NCI-H1105 (cell line): ENCODE results near the gene SNCB.

Experiments used
- DNase-seq: peaks from one replicate; lab custom pipeline; 2025; lab: John Stamatoyannopoulos, UW

The SNCB gene

DNA sequence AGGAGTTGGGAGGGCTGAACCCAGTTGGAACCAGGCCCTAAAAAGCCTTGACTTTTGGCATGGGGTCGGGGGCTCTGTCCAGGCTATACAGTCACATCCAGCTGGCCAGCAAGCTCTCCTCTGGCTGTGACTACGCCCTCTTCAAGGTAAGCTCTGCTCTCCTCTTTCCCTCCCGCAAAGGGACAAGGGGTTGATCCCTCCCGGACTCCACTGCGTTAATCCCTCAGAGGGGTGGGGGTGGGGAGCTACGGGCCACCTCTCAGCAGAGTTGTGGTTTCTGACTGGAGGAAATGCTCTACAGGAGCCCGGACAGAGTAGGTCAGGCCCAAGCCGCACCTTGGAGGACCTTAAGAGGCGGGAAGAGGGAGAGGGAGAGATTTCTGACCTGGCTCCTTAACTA is 14.0 kb upstream of the SNCB start:
- DNase-seq, result no peak

GRCh38 chr5:176643491-176644219 is 13.3 kb upstream of the SNCB start:
- no peak for DNase-seq

GRCh38 chr5:176642675-176643490 is 12.5 kb upstream of the SNCB start:
- DNase-seq, result no peak

GRCh38 chr5:176640616-176641015 is 10.3 kb upstream of the SNCB start:
- DNase-seq, result no peak

- no peak for DNase-seq
Observed at GRCh38 chr5:176639981-176640380, 9.6 kb upstream of the SNCB start.

DNA sequence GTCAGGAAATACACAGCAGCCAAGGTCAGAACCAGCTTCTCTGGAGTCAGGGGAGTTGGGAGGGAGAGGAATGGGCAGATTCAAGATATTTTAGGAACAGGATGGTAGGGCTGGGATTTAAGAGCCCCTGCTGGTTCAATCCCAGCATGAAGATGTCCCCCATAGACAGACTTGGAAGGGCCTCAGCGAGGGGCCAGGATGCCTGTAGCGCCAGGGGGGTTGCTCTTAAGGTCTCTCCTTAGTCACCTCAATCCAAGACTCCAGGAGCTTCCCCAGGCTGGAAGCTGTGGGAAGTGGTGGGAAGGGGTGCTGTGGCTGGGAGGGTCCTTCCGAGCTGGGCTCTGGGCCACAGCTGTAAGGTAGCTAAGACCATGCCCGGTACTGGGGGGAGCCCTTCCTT is 8.9 kb upstream of the SNCB start:
- DNase-seq, result no peak

DNA sequence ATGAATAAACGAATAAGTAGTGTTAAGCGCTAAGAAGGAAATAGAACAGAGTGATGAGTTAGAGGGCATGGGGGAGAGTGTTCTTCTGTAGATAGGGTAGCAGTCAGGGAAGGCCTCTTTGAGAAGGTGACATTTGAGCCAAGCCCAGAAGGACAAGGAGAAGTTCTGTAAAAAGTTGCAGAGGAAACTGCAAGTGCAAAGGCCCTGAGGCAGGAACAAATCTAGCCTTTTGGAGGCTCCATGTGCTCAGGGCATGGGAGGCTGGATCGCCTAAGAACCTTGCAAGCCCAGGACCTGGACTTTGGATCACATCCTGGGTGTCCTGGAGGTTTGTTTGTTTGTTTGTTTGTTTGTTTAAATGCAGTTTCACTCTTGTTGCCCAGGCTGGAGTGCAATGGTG is 8.1 kb upstream of the SNCB start:
- no peak for DNase-seq

DNA sequence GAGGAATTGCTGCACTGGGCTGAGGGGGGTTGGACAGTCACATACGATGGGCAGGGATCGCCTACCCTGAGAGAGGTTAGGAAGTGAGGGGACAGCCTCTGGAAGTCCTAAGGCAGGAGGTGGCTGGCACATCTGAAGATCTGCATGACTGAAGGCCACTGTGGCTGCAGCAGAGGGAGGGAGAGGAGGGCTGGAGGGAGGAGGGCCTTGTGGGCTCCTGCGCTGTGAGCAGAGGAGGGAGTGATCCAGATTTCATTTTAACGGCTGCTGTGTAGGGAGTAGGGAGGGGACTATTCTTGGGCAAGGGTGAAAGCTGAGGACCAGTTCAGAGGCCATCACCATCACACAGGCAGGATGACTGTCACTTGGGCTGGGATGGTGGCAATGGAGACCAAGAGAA is 7.2 kb upstream of the SNCB start:
- DNase-seq, result no peak

- DNase-seq, result no peak
Observed at GRCh38 chr5:176636426-176636825, 6.1 kb upstream of the SNCB start.

- no peak for DNase-seq
Observed at GRCh38 chr5:176633598-176633997, 3.3 kb upstream of the SNCB start.

DNA sequence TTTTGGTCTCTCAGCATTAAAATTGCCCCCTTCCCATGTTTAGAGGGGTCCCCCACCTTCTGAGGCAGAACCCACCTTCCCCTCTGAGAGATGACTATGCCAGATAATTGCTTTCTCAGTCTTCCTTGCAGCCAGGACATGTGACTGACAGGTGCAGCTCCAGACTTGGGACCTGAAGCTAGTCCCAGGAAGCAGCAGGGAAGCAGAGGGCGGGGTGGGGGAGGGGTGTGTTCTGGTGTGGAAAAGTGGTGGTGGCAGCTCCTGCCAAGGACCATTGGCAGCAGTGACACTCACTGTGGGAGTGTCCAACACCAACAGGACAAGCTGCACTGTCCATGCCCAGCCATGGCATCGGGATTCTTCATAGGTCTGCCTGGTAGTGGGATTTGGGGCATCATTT is 2.4 kb upstream of the SNCB start:
- no peak for DNase-seq

- no peak for DNase-seq
Observed at GRCh38 chr5:176631383-176632200, 1.3 kb upstream of the SNCB start.

GRCh38 chr5:176630681-176631222 is 418 bp upstream of the SNCB start:
- no peak for DNase-seq

- DNase-seq, result no peak
Observed at GRCh38 chr5:176629317-176629852, 949 bp downstream of the SNCB start.

DNA sequence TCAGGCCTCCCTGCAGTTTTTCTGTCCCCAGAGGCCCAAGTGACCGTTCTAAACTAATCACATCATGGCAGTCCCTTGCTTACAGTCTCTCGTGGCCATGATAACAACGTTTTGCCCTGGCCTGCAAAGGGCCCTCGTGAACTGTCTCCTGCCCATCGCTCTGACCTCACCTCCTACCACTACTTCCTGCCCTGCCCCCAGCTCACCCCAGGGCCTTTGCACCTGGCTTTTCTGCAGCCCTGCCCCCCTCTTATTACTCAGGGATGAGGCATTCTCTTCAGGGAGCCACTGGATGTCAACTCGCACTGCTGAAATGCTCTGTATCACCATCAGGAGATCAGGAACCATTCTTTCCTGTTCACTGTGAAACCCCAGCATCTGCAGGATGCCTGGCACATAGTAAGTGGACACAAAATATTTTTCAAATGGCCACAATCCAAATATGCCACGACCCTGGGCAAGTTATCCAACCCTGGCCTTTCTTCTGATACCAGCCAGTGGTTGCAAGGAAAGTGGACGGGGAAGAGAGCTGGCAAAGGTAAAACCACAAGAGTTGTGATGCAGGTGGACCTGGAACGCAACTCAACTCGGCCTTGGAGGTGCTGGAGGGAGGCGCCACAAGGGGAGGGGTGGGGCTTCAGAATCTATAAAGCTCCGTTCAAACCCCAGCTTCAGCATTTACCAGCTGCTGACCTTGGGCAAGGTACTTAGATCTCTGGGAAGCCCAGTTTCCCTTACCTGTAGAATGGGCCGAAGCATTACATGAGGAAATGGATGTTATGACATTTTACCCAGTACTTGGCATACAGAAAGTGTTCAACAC is 1.7 kb downstream of the SNCB start:
- no peak for DNase-seq

GRCh38 chr5:176627582-176627981 is 2.8 kb downstream of the SNCB start:
- no peak for DNase-seq

DNA sequence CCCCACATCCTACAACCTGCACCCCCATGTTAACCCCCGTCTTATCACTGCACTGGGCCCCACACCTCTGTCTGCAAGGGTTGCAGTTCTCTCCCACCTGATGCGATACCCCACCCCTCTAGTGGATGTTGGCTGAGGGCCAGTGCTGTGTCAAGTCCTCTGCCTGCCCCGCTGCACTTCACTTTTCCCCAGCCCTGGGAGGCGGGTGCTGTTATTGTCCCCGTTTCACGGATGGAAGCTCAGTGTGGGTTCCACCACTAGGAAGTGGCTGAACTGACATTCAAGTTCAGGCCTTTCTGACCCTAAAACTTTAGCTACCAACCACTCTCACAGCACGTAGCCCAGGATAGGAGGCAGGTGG is 3.5 kb downstream of the SNCB start:
- DNase-seq, result no peak

GRCh38 chr5:176625966-176626875 is 4.1 kb downstream of the SNCB start:
- DNase-seq, result no peak

- no peak for DNase-seq
Observed at GRCh38 chr5:176625512-176625911, 4.8 kb downstream of the SNCB start.

DNA sequence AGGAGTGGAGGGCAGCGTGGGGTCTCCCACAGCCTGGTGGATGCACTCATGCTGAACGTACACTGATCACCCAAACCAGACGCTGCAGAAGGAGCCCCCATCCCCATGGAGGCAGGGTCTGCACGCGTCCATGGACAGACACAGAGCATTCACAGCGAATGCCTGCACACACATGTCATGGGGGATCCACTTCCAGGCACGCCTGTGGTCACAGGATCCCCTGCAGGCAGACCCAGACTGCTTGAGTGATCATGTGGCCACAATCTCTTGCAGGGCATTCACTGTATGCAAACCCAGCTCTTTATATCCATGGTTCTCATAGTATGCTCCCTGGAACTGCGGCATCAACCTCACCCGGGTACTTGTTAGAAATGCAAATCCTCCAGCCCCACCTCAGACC is 5.4 kb downstream of the SNCB start:
- no peak for DNase-seq
